ENCODE data around the gene CASP3. TPM values are rescaled to one million over a fixed set of nuclear protein-coding genes. Genes with fewer than 3 reads are reported as not detected.

The CASP3 gene
- total RNA-seq, 1 donor from 2014 or later, result 12.1 TPM

GRCh38 chr4:184643731-184644130 lies 5.5 kb downstream of the CASP3 start:
- H3K4me1 ChIP-seq, result peaks cover 90% of the 10 kb centered on the region
- no peaks in the 10 kb centered on the region for H3K36me3 ChIP-seq
- H3K27ac ChIP-seq (replicated peaks), result no peak overlapping the region
- intact Hi-C loops (cut with micrococcal nuclease), result no loop called here
- H3K4me3 ChIP-seq, result no peak overlapping the region
- H3K9me3 ChIP-seq (replicated peaks), result no peaks in the 10 kb centered on the region
- TF ChIP-seq CTCF (IDR thresholded peaks at IDR 0.05; ENCODE audit: borderline replicate concordance), result no peak
- DNase-seq, result no peak
- no peaks in the 10 kb centered on the region for H3K27me3 ChIP-seq (ENCODE audit: low read depth)

- Histone ChIP-seq H3K4me1 (peaks cover 67% of the 10 kb centered on the region), H3K9me3 (replicated peaks) (no peaks in the 10 kb centered on the region), H3K4me3 (no peak overlapping the region), H3K36me3 (peaks cover 20% of the 10 kb centered on the region), H3K27me3 (ENCODE audit: low read depth) (no peaks in the 10 kb centered on the region), H3K27ac (replicated peaks) (no peak overlapping the region)
- DNase-seq, result no peak
- intact Hi-C loops (cut with micrococcal nuclease), result no loop called here
- no peak for TF ChIP-seq CTCF (IDR thresholded peaks at IDR 0.05; ENCODE audit: borderline replicate concordance)
These were observed 7.8 kb downstream of the CASP3 start for GRCh38 chr4:184641451-184641850.

- intact Hi-C loops (cut with micrococcal nuclease), result no loop called here
These were observed 8.2 kb downstream of the CASP3 start for GRCh38 chr4:184641022-184641421.

GRCh38 chr4:184636897-184637296 lies 12.3 kb downstream of the CASP3 start:
- no peak overlapping the region for H3K4me3 ChIP-seq
- peaks cover 31% of the 10 kb centered on the region for H3K4me1 ChIP-seq
- intact Hi-C loops (cut with micrococcal nuclease), result no loop called here
- no peaks in the 10 kb centered on the region for H3K9me3 ChIP-seq (replicated peaks)
- H3K27me3 ChIP-seq (ENCODE audit: low read depth), result no peaks in the 10 kb centered on the region
- no peak for TF ChIP-seq CTCF (IDR thresholded peaks at IDR 0.05; ENCODE audit: borderline replicate concordance)
- H3K27ac ChIP-seq (replicated peaks), result no peak overlapping the region
- H3K36me3 ChIP-seq, result peaks cover 60% of the 10 kb centered on the region
- DNase-seq, result no peak

More at GRCh38 chr4:184641022-184641421, 8.2 kb downstream of the CASP3 start:
- no peaks in the 10 kb centered on the region for H3K27me3 ChIP-seq (ENCODE audit: low read depth)
- peaks cover 24% of the 10 kb centered on the region for H3K36me3 ChIP-seq
- no peak overlapping the region for H3K4me3 ChIP-seq
- no peaks in the 10 kb centered on the region for H3K9me3 ChIP-seq (replicated peaks)
- H3K27ac ChIP-seq (replicated peaks), result no peak overlapping the region
- H3K4me1 ChIP-seq, result peaks cover 63% of the 10 kb centered on the region
- no peak for TF ChIP-seq CTCF (IDR thresholded peaks at IDR 0.05; ENCODE audit: borderline replicate concordance)
- no peak for DNase-seq

GRCh38 chr4:184636144-184636543 lies 13.1 kb downstream of the CASP3 start:
- peaks cover 68% of the 10 kb centered on the region for H3K36me3 ChIP-seq

More at GRCh38 chr4:184636144-184636543, 13.1 kb downstream of the CASP3 start:
- peaks cover 27% of the 10 kb centered on the region for H3K4me1 ChIP-seq
- intact Hi-C loops (cut with micrococcal nuclease), result no loop called here
- no peaks in the 10 kb centered on the region for H3K27me3 ChIP-seq (ENCODE audit: low read depth)
- no peaks in the 10 kb centered on the region for H3K9me3 ChIP-seq (replicated peaks)
- no peak for DNase-seq
- H3K27ac ChIP-seq (replicated peaks), result no peak overlapping the region
- TF ChIP-seq CTCF (IDR thresholded peaks at IDR 0.05; ENCODE audit: borderline replicate concordance), result no peak
- H3K4me3 ChIP-seq, result no peak overlapping the region
